HEK293 (cell line): ENCODE results near the gene PPP1R27.
A peak's percentile ranks its signal among the peaks of the same experiment; 100 is the strongest.

Experiments
- CTCF ChIA-PET: fragments of 350-600 bp; formaldehyde crosslinking; extraction: SDS; loops from one replicate; lab custom pipeline; 2021; ENCODE audit warnings: antibody characterized with exemption; lab: Yijun Ruan, JAX
- POLR2A ChIA-PET: fragments of 300-600 bp; formaldehyde crosslinking; extraction: SDS; loops from one replicate; lab custom pipeline; 2020; ENCODE audit warnings: antibody characterized with exemption, inconsistent platforms; lab: Yijun Ruan, JAX
- H3K27ac ChIP-seq: fragments of 200-500 bp; sonication (Bioruptor generic); 2 replicates; pipeline ENCODE4 v1.5.1; 2014; ENCODE audit warnings: low read depth, low read length, control low read depth, inconsistent platforms; ENCODE audit errors: extremely low read depth
- H3K36me3 ChIP-seq, 2 experiments: fragments of 200-500 bp in 1 of 2; sonication (Bioruptor generic) in 1 of 2; 1 replicate in 1 of 2; 2 replicates in 1 of 2; pipeline ENCODE4 v1.5.1; 2014 to 2017; ENCODE audit warnings: inconsistent platforms in 2 of 2, low read length in 2 of 2; ENCODE audit not compliant: control insufficient read depth in 2 of 2, insufficient read depth in 1 of 2
- H3K4me1 ChIP-seq: fragments of 200-500 bp; sonication (Bioruptor generic); 2 replicates; pipeline ENCODE4 v1.5.1; 2014; ENCODE audit warnings: mild to moderate bottlenecking, low read length, inconsistent platforms; ENCODE audit not compliant: control insufficient read depth, insufficient read depth
- H3K4me3 ChIP-seq: 2 replicates; pipeline ENCODE4 v1.5.1; 2011; ENCODE audit warnings: low read depth, mild to moderate bottlenecking, control low read depth, low read length, moderate library complexity
- H3K9me3 ChIP-seq: fragments of 200-500 bp; sonication (Bioruptor generic); 2 replicates; pipeline ENCODE4 v1.5.1; 2014; ENCODE audit warnings: low read depth, low read length, inconsistent platforms; ENCODE audit not compliant: control insufficient read depth, insufficient read depth
- GFI1B ChIP-seq: fragments of 450-650 bp; formaldehyde crosslinking; IDR thresholded peaks from 2 replicates; pipeline ENCODE4 v1.5.1; 2016; ENCODE audit warnings: missing biosample characterization, missing genetic modification characterization
- GLI2 ChIP-seq: fragments of 450-650 bp; formaldehyde crosslinking; IDR thresholded peaks from 2 replicates; pipeline ENCODE4; 2017; ENCODE audit warnings: missing biosample characterization, missing genetic modification characterization, low read depth, borderline replicate concordance
- GLI4 ChIP-seq: fragments of 450-650 bp; formaldehyde crosslinking; IDR thresholded peaks from 2 replicates; pipeline ENCODE4 v1.5.1; 2016; ENCODE audit warnings: missing biosample characterization, missing genetic modification characterization
- GLIS2 ChIP-seq: fragments of 450-650 bp; formaldehyde crosslinking; IDR thresholded peaks from 2 replicates; pipeline ENCODE4 v1.5.1; 2016; ENCODE audit warnings: missing biosample characterization, missing genetic modification characterization
- HIC1 ChIP-seq: fragments of 450-650 bp; formaldehyde crosslinking; IDR thresholded peaks from 2 replicates; pipeline ENCODE4 v1.5.1; 2016; ENCODE audit warnings: missing biosample characterization, missing genetic modification characterization
- IKZF3 ChIP-seq: fragments of 450-650 bp; IDR thresholded peaks from 2 replicates; pipeline ENCODE4 v1.5.0; 2018; ENCODE audit warnings: missing biosample characterization, mild to moderate bottlenecking, missing genetic modification characterization, moderate library complexity
- KLF8 ChIP-seq: fragments of 450-650 bp; formaldehyde crosslinking; IDR thresholded peaks from 2 replicates; pipeline ENCODE4 v1.5.1; 2016; ENCODE audit warnings: missing biosample characterization, missing genetic modification characterization
- MEIS1 ChIP-seq: sonication (generic); formaldehyde crosslinking; IDR thresholded peaks from 2 replicates; pipeline ENCODE4 v1.8.1; 2022; ENCODE audit warnings: missing genetic modification reagents, mild to moderate bottlenecking, borderline replicate concordance
- OSR2 ChIP-seq: fragments of 450-650 bp; formaldehyde crosslinking; IDR thresholded peaks from 2 replicates; pipeline ENCODE4 v1.5.1; 2016; ENCODE audit warnings: missing biosample characterization, missing genetic modification characterization
- PATZ1 ChIP-seq: fragments of 450-650 bp; formaldehyde crosslinking; IDR thresholded peaks from 2 replicates; pipeline ENCODE4 v1.5.1; 2016; ENCODE audit warnings: missing biosample characterization, missing genetic modification characterization
- SP2 ChIP-seq: fragments of 450-650 bp; formaldehyde crosslinking; IDR thresholded peaks from 2 replicates; pipeline ENCODE4 v1.5.1; 2016; ENCODE audit warnings: missing biosample characterization, missing genetic modification characterization
- ZBTB1 ChIP-seq: fragments of 450-650 bp; formaldehyde crosslinking; IDR thresholded peaks from 2 replicates; pipeline ENCODE4 v1.5.1; 2016; ENCODE audit warnings: missing biosample characterization, missing genetic modification characterization
- ZBTB6 ChIP-seq: fragments of 450-650 bp; formaldehyde crosslinking; IDR thresholded peaks from 2 replicates; pipeline ENCODE4 v1.5.1; 2017; ENCODE audit warnings: missing biosample characterization, missing genetic modification characterization
- ZIC2 ChIP-seq: fragments of 450-650 bp; formaldehyde crosslinking; IDR thresholded peaks from 2 replicates; pipeline ENCODE4 v1.5.1; 2016; ENCODE audit warnings: missing biosample characterization, missing genetic modification characterization
- ZNF280C ChIP-seq: fragments of 450-650 bp; formaldehyde crosslinking; IDR thresholded peaks from 2 replicates; pipeline ENCODE4 v1.5.1; 2016; ENCODE audit warnings: missing biosample characterization, missing genetic modification characterization
- ZNF324 ChIP-seq: fragments of 450-650 bp; formaldehyde crosslinking; IDR thresholded peaks from 2 replicates; pipeline ENCODE4 v1.5.1; 2016; ENCODE audit warnings: missing biosample characterization, missing genetic modification characterization
- ZNF335 ChIP-seq: fragments of 450-650 bp; formaldehyde crosslinking; conservative IDR thresholded peaks from 2 replicates; pipeline ENCODE4 v1.5.1; 2016; ENCODE audit warnings: missing biosample characterization, missing genetic modification characterization
- ZNF558 ChIP-seq: fragments of 450-650 bp; formaldehyde crosslinking; IDR thresholded peaks from 2 replicates; pipeline ENCODE4 v1.5.1; 2016; ENCODE audit warnings: missing biosample characterization, missing genetic modification characterization
- ZNF571 ChIP-seq: fragments of 450-650 bp; formaldehyde crosslinking; IDR thresholded peaks from 2 replicates; pipeline ENCODE4 v1.5.0; 2017; ENCODE audit warnings: missing biosample characterization, missing genetic modification characterization
- ZNF629 ChIP-seq: fragments of 450-650 bp; formaldehyde crosslinking; IDR thresholded peaks from 2 replicates; pipeline ENCODE4 v1.5.1; 2017; ENCODE audit warnings: missing biosample characterization, missing genetic modification characterization
- ZNF701 ChIP-seq: fragments of 450-650 bp; formaldehyde crosslinking; IDR thresholded peaks from 2 replicates; pipeline ENCODE4 v1.5.1; 2016; ENCODE audit warnings: missing biosample characterization, missing genetic modification characterization
- ZSCAN18 ChIP-seq: fragments of 450-650 bp; formaldehyde crosslinking; IDR thresholded peaks from 2 replicates; pipeline ENCODE4 v1.5.1; 2016; ENCODE audit warnings: missing biosample characterization, missing genetic modification characterization

Gene PPP1R27

GRCh38 chr17:81822996-81823819, 11.6 kb downstream of the PPP1R27 start:
- Histone ChIP-seq H3K36me3 (peaks cover 0 to 10% of the 10 kb centered on the region in 2 experiments; a peak in 2 of 3 replicates), H3K4me3 (no peak overlapping the region), H3K9me3 (no peaks in the 10 kb centered on the region), H3K4me1 (peaks cover 10% of the 10 kb centered on the region), H3K27ac (no peak overlapping the region)
- no peak for TF ChIP-seq OSR2 (tag by site-specific recombination)
- TF ChIP-seq HIC1 (tag by site-specific recombination) = 0 out of 2 replicates have a peak, but pooled peaks have one; percentile 41
- no peak for TF ChIP-seq SP2
- TF ChIP-seq PATZ1 (tag by site-specific recombination) = 0 out of 2 replicates have a peak, but pooled peaks have one; percentile 25
- 0 out of 2 replicates have a peak, but pooled peaks have one; percentile 13 for TF ChIP-seq ZBTB6 (tag by site-specific recombination)
- ChIA-PET POLR2A (interaction anchor here (1.7 to 2.1 kb wide), 2 partner anchors 10 to 32 kb away, joined by 8 to 9 read pairs; partner anchors contain the start of gene MCRIP1), CTCF (interaction anchor here (1.2 kb wide), 1 partner anchor 17 kb away, joined by 5 read pairs; no protein-coding TSS in a partner anchor)

GRCh38 chr17:81822312-81822637, 12.6 kb downstream of the PPP1R27 start:
- CTCF ChIA-PET = interaction anchor here (0.6 to 1.8 kb wide), 15 partner anchors 8 to 563 kb away, joined by 3 to 12 read pairs (median 4); partner anchors contain the start of genes CCDC137, MCRIP1 and PPP1R27
- no peak overlapping the region for H3K4me3 ChIP-seq
- peak overlapping the region; percentile 44; the same call in 1 of the 2 replicates for H3K27ac ChIP-seq
- TF ChIP-seq ZIC2 (no peak), GFI1B (tag by site-specific recombination) (no peak), ZNF324 (tag by site-specific recombination) (no peak), ZNF571 (tag by site-specific recombination) (no peak), ZBTB1 (tag by site-specific recombination) (no peak), ZSCAN18 (tag by site-specific recombination) (no peak), GLI4 (no peak), GLIS2 (tag by site-specific recombination) (no peak), IKZF3 (tag by site-specific recombination) (no peak), ZNF629 (no peak), ZNF558 (tag by site-specific recombination) (no peak), MEIS1 (CRISPR knock-in tag) (no peak), ZNF280C (tag by site-specific recombination) (no peak), ZNF335 (tag by site-specific recombination) (no peak), GLI2 (no peak), KLF8 (tag by site-specific recombination) (no peak), ZNF701 (tag by site-specific recombination) (no peak)
- TF ChIP-seq, all 188 proteins: peak for 0
- Histone ChIP-seq H3K9me3 (no peaks in the 10 kb centered on the region), H3K4me1 (peaks cover 10% of the 10 kb centered on the region), H3K36me3 (peaks cover 0 to 10% of the 10 kb centered on the region in 2 experiments; a peak in 1 of 3 replicates)
- POLR2A ChIA-PET = interaction anchor here (1.2 to 2.1 kb wide), 5 partner anchors 11 to 119 kb away, joined by 3 to 9 read pairs (median 5); partner anchors contain the start of genes MCRIP1 and MRPL12
